Skeletal muscle cell (primary cell): ENCODE measurements around the gene GPX5.
"Not testable (repeated sequence)": the region's sequence is repeated elsewhere in the genome, so short reads cannot be mapped to it uniquely, and the experiment has no call there.

Experiments used
- DNase-seq: peaks from one replicate; pipeline ENCODE4 v3.0.0-alpha.2; 2010; ENCODE audit warnings: low read depth
- H3K4me3 ChIP-seq: 2 replicates; pipeline ENCODE4 v1.5.1; 2011; ENCODE audit warnings: low read depth, mild to moderate bottlenecking, control low read depth, low read length, moderate library complexity

Gene GPX5, protein sequence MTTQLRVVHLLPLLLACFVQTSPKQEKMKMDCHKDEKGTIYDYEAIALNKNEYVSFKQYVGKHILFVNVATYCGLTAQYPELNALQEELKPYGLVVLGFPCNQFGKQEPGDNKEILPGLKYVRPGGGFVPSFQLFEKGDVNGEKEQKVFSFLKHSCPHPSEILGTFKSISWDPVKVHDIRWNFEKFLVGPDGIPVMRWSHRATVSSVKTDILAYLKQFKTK

DNA sequence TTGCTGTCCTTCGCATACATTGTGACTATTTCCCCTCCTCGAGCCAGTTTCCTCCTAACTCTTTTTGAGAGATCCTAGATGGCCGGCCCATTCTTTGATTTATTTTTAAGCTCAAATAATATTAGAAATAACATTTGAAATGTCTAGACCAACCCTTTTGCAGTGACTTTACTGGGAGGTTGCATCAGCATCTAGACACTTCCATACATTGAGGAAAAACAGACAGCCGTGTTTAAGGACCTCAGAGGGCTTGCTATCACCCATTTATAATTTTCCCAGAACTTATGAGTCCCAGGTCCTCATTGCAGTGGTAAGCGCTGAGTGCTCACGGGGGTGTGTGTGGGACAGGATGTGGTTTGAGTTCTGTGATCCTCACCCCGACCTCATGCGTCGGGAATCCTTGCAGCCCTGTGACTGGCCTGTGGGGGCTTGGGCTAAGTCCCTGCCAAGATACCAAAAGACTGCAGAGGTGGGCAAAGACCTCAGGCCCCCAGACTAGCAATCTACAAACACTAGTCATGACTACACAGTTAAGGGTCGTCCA is at the start of gene GPX5:
Gene GPX5, plus strand, starts transcription at position 386 of the 544 bp plus-strand sequence. Its CDS starts 133 bp downstream, at position 519.
- no peak for DNase-seq
- H3K4me3 ChIP-seq, result no peak within 1 kb of the TSS

DNA sequence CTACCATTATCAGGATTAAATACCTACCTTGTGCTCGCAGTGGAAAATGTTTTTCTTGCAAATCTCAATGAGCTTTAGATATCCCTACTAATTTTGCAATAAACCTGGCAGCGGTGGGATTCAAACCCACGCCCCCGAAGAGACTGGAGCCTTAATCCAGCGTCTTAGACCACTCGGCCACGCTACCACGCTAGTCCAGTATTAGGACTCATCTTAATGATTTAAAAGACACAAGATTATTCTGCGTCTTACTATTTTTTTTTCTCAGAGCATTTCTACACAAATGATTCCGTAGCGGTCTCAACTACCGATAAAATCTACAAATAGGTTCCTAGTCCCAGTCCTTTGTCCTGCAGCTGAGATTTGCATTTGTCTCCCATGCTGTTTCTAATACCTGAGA is 47.2 kb upstream of the GPX5 start:
- peak overlapping the region; percentile 22 for H3K4me3 ChIP-seq
- DNase-seq, result no peak

GRCh38 chr6:28480253-28480932 is 45.3 kb upstream of the GPX5 start:
- no peak overlapping the region for H3K4me3 ChIP-seq
- DNase-seq, result no peak

GRCh38 chr6:28485482-28485881 is 40.2 kb upstream of the GPX5 start:
- DNase-seq, result no peak
- H3K4me3 ChIP-seq, result no peak overlapping the region

DNA sequence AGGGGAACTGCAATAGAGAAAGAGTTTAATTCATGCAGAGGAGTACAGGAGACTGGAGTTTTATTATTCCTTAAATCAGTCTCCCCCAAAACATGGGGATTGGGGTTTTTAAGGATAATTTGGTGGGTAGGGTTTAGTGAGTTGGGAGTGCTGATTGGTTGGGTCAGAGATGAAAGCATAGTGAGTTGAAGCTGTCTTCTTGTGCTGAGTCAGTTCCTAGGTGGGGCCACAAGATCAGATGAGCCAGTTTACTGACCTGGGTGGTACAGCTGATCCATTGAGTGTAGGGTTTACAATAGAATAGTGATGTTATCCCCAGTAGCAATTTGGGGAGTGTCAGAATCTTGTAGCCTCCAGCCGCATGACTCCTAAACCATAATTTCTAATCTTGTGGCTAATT is 39.1 kb upstream of the GPX5 start:
- DNase-seq, result no peak
- no peak overlapping the region for H3K4me3 ChIP-seq

DNA sequence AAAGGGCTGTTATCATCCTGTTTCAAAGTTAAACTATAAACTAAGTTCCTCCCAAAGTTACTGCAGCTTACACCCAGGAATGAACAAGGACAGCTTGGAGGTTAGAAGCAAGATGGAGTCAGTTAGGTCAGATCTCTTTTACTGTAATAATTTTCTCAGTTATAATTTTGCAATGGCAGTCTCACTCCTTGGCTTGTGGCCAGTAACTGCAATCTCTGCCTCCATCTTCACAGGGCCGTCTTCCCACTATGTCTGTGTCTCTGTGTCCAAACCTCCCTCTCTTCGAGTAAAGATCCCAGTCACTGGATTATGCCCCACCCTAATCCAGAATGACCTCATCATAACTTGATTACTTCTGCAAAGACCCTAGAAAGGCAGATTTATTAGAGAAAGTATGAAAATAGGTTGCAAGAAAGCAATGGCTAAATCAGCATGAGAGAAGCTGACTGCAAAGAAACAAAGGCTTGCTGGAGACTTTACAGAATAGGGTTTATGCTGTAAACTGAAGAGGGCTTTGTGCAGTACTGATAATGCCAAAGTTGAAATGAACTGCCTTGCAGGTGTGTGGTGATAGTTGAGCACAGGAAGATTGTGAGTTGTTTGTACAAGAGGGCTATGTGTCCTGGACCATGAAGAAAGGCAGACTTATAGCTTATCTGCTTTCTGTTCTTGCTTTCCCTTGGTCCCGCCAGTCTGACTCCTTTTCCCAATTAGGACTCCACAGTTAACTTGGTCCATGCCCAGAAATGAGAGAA is 38.5 kb upstream of the GPX5 start:
- H3K4me3 ChIP-seq, result no peak overlapping the region
- no peak for DNase-seq

GRCh38 chr6:28488916-28489365 is 36.7 kb upstream of the GPX5 start:
- H3K4me3 ChIP-seq, result peak overlapping the region; percentile 61
- DNase-seq, result no peak

DNA sequence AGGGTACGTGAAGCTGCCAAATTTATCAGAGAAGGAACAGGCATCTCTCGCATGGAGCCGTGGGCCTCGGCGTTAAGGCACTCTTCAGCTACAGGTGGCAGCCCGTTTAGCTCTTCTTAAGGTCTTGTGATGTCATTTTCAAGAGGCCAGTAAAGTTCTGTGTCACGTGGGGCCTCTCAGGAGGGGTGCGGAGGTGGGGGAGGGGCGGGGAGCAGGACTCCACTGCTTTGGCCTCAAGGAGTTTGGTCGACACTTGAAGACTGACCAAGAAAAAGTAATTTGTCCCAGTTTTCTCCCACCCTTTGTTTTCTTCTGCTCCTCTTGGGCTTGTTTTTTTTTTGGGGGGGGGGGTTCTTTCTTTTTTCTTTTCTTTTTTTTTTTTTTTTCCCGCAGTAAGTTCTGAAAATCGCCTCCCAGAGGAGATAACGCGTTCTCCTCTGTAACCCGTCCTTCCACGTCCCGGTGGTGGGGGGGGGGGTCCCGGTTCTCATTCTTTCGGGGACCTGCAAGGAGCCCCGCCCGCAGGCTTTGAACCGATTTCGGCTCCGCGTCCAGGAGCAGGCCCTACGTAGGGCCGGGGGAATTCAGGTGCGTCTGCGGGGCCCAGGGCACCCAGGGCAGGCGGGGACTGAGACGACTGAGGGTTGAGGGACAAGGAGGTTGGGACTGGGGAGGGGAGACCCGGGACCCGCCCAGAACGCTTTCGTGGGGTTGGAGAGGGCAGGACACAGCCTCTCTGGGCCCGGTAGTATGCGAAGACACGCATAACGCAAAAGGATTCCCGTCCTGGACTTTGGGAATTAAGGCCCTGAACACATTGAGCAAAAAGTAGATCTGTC is 36.1 kb upstream of the GPX5 start:
- peak; percentile 28 for DNase-seq
- peak overlapping the region; percentile 61 for H3K4me3 ChIP-seq

GRCh38 chr6:28490205-28490890 is 35.3 kb upstream of the GPX5 start:
- no peak for DNase-seq

DNA sequence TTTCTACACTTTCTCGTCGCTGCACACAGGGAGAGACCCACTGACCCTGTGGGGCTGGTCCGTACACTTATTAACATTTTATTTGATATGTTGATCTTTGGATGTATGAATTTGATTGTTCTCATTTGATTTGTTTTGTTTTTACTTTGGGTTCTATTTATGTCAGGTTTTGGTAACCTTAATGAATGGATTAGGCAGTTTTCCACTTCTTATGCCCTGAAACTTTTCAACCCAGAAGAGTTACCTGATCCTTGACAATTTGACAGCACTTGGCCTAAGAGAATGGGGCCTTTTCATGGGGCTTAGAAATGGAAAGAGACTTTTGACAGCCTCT is 33.7 kb upstream of the GPX5 start:
- DNase-seq, result no peak
- H3K4me3 ChIP-seq, result no peak overlapping the region

More at GRCh38 chr6:28490205-28490890, 35.3 kb upstream of the GPX5 start:
- H3K4me3 ChIP-seq, result peak overlapping the region; percentile 61

DNA sequence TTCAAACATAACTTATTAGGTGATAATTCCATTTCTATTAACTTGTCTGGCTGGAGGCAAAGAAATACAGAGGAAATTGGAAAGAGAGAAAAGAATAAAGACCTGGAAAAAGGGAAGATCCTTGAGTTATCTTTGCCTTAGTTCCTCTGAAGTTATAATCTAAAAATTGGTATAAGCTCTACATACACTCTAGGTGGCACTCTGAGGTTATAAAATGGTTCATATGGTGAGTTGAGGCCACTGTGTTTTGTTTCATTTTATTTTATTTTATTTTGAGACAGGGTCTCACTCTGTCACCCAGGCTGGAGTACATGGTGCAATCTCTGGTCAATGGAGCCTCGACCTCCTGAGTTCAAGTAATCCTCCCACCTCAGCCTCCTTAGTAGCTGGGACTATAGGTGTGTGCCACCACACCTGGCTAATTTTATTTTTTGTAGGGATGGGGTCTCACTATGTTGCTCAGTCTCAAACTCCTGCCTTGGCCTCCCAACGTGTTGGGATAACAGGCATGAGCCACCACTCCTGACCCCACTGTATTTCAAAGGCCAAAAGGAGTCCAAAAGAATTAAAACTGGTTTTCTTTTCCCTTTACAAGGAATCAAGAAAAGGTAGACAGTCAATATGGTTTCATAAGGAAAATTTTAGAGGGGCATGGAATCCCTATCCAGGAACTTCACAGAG is 29.4 kb upstream of the GPX5 start:
- H3K4me3 ChIP-seq, result no peak overlapping the region
- no peak for DNase-seq

DNA sequence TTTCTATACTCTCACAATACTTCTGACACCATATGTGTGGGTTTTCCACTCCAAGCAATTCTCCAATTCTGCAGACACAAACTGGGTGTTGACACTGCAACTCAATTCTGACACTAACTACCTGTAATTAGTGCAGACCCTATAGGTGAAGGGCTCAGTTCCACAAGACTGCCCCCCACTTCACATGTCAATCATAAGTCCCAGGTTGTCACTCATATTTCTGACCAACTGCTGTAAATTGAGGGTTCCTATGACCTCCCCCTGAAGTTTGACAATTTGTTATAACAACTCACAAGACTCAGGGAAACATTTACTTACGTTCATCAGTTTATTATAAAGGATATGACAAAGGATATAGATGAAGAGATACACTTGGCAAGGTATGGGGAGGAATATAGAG is 28.4 kb upstream of the GPX5 start:
- H3K4me3 ChIP-seq, result no peak overlapping the region

DNA sequence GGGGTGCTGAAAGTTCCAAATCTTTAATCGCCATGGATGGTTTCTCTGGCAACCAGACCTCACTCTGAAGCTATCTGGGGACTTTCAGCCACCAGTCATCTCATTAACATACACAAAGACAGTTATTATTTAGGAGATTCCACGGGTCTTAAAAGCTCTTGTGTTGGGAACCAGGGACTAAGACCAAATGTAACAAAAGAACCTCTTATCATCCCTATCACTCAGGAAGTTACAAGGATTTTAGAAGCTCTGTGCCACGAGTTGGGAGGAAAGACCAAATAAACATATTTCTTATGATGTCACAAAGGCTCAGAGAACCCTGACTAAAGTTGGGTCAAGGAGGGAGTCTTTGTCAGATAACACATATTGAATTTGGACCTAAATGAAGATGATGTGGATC is 27.8 kb upstream of the GPX5 start:
- H3K4me3 ChIP-seq, result no peak overlapping the region

More for the DNA sequence above, 28.4 kb upstream of the GPX5 start:
- DNase-seq, result no peak

GRCh38 chr6:28501259-28501658 is 24.4 kb upstream of the GPX5 start:
- DNase-seq, result no peak
- H3K4me3 ChIP-seq, result no peak overlapping the region

More for the DNA sequence above, 27.8 kb upstream of the GPX5 start:
- DNase-seq, result no peak

- DNase-seq, H3K4me3 ChIP-seq: not testable (repeated sequence)
These were observed 23.5 kb upstream of the GPX5 start for GRCh38 chr6:28502136-28502535.

DNA sequence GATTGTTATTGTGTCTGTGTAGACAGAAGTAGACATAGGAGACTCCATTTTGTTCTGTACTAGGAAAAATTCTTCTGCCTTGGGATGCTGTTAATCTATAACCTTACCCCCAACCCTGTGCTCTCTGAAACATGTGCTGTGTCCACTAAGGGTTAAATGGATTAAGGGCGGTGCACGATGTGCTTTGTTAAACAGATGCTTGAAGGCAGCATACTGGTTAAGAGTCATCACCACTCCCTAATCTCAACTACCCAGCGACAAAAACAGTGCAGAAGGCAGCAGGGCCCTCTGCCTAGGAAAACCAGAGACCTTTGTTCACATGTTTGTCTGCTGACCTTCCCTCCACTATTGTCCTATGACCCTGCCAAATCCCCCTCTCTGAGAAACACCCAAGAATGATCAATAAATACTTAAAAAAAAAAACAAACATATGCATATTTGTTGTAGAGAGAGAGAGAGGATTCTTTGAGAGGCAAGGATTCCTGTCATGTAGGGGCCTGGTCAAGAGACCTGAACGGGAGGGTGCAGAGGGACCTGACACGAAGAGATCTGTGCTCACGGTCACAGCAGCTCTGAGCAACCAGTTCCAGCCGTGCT is 22.9 kb upstream of the GPX5 start:
- not testable (repeated sequence) for DNase-seq, H3K4me3 ChIP-seq

GRCh38 chr6:28505733-28506132 is 19.9 kb upstream of the GPX5 start:
- DNase-seq, result no peak
- no peak overlapping the region for H3K4me3 ChIP-seq
